K562 (cell line): Measurements from ENCODE around the gene ASB4.

Experiments used
- POLR2A ChIP-seq: fragments of 450-650 bp; conservative IDR thresholded peaks from 2 replicates; pipeline ENCODE4 v1.6.1; 2016
- ZNF324 ChIP-seq: fragments of 250-450 bp; sonication (Bioruptor Pico); IDR thresholded peaks from 2 replicates; pipeline ENCODE4 v1.4.0; 2020; ENCODE audit warnings: mild to moderate bottlenecking

DNA sequence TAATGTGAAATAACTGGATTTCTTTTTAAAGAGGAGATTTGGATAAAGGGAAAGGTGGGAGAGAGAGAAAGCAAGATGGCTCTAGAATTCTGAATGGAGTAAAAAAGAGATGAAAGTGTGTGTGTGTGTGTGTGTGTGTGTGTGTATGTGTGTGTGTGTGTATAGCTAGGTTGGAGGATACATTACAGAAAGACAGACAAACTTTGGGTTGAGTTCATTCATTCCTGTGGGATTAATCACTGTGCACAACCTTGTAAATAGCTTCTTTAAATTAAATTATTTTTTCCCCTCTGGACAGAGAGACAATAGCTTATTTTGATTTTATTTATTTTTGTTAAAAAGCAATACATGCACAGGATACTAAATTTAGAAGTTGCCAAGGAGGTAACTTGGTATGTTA, 7.5 kb downstream of the ASB4 start:
- TF ChIP-seq POLR2A, result no peak
- TF ChIP-seq ZNF324 (CRISPR knock-in tag), result no peak
